HepG2 (cell line): ENCODE data around the gene FASTKD1. TPM values are rescaled to one million over a fixed set of nuclear protein-coding genes. Genes with fewer than 3 reads are reported as not detected.

Experiments used
- ASH2L ChIP-seq: fragments of 300-600, 200-600 bp; sonication (generic); IDR thresholded peaks from 2 replicates; pipeline ENCODE4 v1.7.0; 2017; ENCODE audit warnings: low read depth, mild to moderate bottlenecking, moderate library complexity, mixed read lengths, low read length; ENCODE audit not compliant: insufficient read length
- ELF3 ChIP-seq: IDR thresholded peaks from 2 replicates; pipeline ENCODE4 v1.6.1; 2016; ENCODE audit warnings: missing genetic modification reagents, missing compliant biosample characterization
- FOXA1 ChIP-seq, 2 experiments: fragments of 450-650 bp in 1 of 2; sonication (generic) in 1 of 2; formaldehyde crosslinking in 1 of 2; IDR thresholded peaks; 2 replicates each; pipeline versions ENCODE4 v1.4.0 to v1.6.1; 2016 to 2020; ENCODE audit warnings: missing genetic modification reagents in 1 of 2
- HNF4A ChIP-seq: sonication (generic); formaldehyde crosslinking; IDR thresholded peaks from 2 replicates; pipeline ENCODE4 v1.4.0; 2020; ENCODE audit warnings: missing genetic modification reagents
- JDP2 ChIP-seq: sonication (generic); formaldehyde crosslinking; IDR thresholded peaks from 2 replicates; pipeline ENCODE4 v1.8.1; 2022; ENCODE audit warnings: missing genetic modification reagents, borderline replicate concordance
- MAFK ChIP-seq, 2 experiments: IDR thresholded peaks in 1 of 2; conservative IDR thresholded peaks in 1 of 2; 2 replicates each; pipeline ENCODE4 v1.6.1; 2011; ENCODE audit warnings: improper control_type of control experiment in 2 of 2, low read length in 2 of 2
- MTA3 ChIP-seq: sonication (generic); formaldehyde crosslinking; IDR thresholded peaks from 2 replicates; pipeline ENCODE4 v1.4.0; 2020; ENCODE audit warnings: missing genetic modification reagents
- NR3C1 ChIP-seq: sonication (generic); formaldehyde crosslinking; IDR thresholded peaks from 2 replicates; pipeline ENCODE4 v1.4.0; 2020; ENCODE audit warnings: missing genetic modification reagents
- SP4 ChIP-seq: sonication (generic); formaldehyde crosslinking; IDR thresholded peaks from 2 replicates; pipeline ENCODE4 v1.8.1; 2023; ENCODE audit warnings: mild to moderate bottlenecking, missing genetic modification reagents
- ZNF264 ChIP-seq: sonication (generic); formaldehyde crosslinking; IDR thresholded peaks from 2 replicates; pipeline ENCODE4 v1.4.0; 2020; ENCODE audit warnings: missing genetic modification reagents
- ZNF772 ChIP-seq: sonication (generic); formaldehyde crosslinking; IDR thresholded peaks from 2 replicates; pipeline ENCODE4 v1.5.0; 2020; ENCODE audit warnings: mild to moderate bottlenecking, missing genetic modification reagents
- ZNF780A ChIP-seq: sonication (generic); formaldehyde crosslinking; IDR thresholded peaks from 2 replicates; pipeline ENCODE4 v1.8.0; 2022; ENCODE audit warnings: mild to moderate bottlenecking, missing genetic modification reagents, moderate library complexity
- polyA plus RNA-seq, 8 experiments: library from polyadenylated mRNA; depleted of rRNA in 3 of 8; stranded (reverse) in 7 of 8; unstranded in 1 of 8; fragments of >200 nt; fragmentation: Illumina TruSeq in 4 of 8; extraction: Trizol in 4 of 8; gene quantifications; 2 replicates each; pipeline versions ENCODE4 v1.2.1 to v1.2.3, GENCODE V29; 2011 to 2016; ENCODE audit warnings: low read depth in 4 of 8, missing spikeins in 1 of 8, mixed read lengths in 1 of 8; ENCODE audit not compliant: insufficient read depth in 1 of 8
- total RNA-seq, 5 experiments: library from RNA; depleted of rRNA; stranded (reverse); fragments of >200 nt; fragmentation: Illumina TruSeq; extraction: Trizol; gene quantifications; 2 replicates each; pipeline ENCODE4 v1.2.3, GENCODE V29; 2016; ENCODE audit warnings: low read depth in 1 of 5
- TF ChIP-seq, protein P1 (sequence below): IDR thresholded peaks from 2 replicates; pipeline ENCODE4 v1.6.1; 2016; ENCODE audit warnings: control low read depth

Gene FASTKD1
- total and polyA plus RNA-seq, 2 of the 13 experiments (the other 11 are each of a cell fraction or from before 2014, with no cell fraction given) = 35.0 to 38.0 TPM

- TF ChIP-seq ZNF772 (CRISPR knock-in tag) (peak; percentile 87; the same call in 1 of the 2 replicates), HNF4A (no peak; the same call in 1 of the 2 replicates), MTA3 (CRISPR knock-in tag) (no peak), SP4 (peak; percentile 80), MAFK (conservative IDR thresholded peaks at IDR 0.05 in 1 of 2, IDR thresholded peaks at IDR 0.05 in 1 of 2; ENCODE audit: low read length in 2 of 2) (no peak), ZNF780A (CRISPR knock-in tag) (no peak; the same call in 1 of the 2 replicates), ELF3 (CRISPR knock-in tag) (peak; percentile 74; the same call in 1 of the 2 replicates), ASH2L (peak; percentile 99), JDP2 (CRISPR knock-in tag) (no peak), NR3C1 (no peak), FOXA1 (IDR thresholded peaks at IDR 0.05) (no peak), FOXA1 (CRISPR knock-in tag; IDR thresholded peaks at IDR 0.05) (peak; percentile 59; the same call in 1 of the 2 replicates), ZNF264 (peak; percentile 35)
- TF ChIP-seq, protein P1, sequence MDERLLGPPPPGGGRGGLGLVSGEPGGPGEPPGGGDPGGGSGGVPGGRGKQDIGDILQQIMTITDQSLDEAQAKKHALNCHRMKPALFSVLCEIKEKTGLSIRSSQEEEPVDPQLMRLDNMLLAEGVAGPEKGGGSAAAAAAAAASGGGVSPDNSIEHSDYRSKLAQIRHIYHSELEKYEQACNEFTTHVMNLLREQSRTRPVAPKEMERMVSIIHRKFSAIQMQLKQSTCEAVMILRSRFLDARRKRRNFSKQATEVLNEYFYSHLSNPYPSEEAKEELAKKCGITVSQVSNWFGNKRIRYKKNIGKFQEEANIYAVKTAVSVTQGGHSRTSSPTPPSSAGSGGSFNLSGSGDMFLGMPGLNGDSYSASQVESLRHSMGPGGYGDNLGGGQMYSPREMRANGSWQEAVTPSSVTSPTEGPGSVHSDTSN = peak; percentile 40; the same call in 1 of the 2 replicates
Observed at GRCh38 chr2:169584005-169584877, 10.6 kb upstream of the FASTKD1 start, which contains the start of gene PPIG (continued).
